ENCODE data around the gene SEPTIN12. TPM values are rescaled to one million over a fixed set of nuclear protein-coding genes. Genes with fewer than 3 reads are reported as not detected.
"Not testable (repeated sequence)": the region's sequence is repeated elsewhere in the genome, so short reads cannot be mapped to it uniquely, and the experiment has no call there.

The SEPTIN12 gene
- total RNA-seq, 1 experiment from 2014 or later = not detected

- Histone ChIP-seq H3K27me3 (ENCODE audit: insufficient read depth, low read depth) (no peaks in the 10 kb centered on the region), H3F3A (ENCODE audit: insufficient read depth, low read depth) (peaks cover 3% of the 10 kb centered on the region; the same call in 1 of the 2 replicates), H3K36me3 (ENCODE audit: low read depth) (no peaks in the 10 kb centered on the region), H3K4me3 (no peak overlapping the region), H3K4me2 (no peak overlapping the region), H3K4me1 (replicated peaks; ENCODE audit: insufficient read depth) (no peaks in the 10 kb centered on the region), H3K9me3 (ENCODE audit: insufficient read depth, low read depth) (no peaks in the 10 kb centered on the region), H2AFZ (no peak overlapping the region), H3K27ac (no peak overlapping the region), H3K79me2 (ENCODE audit: low read depth) (no peaks in the 10 kb centered on the region), H3K9me2 (ENCODE audit: insufficient read depth) (no peaks in the 10 kb centered on the region), H4K20me1 (ENCODE audit: insufficient read depth) (no peaks in the 10 kb centered on the region)
- no peak for DNase-seq
- intact Hi-C loops (cut with micrococcal nuclease; ENCODE audit: unreplicated experiment) = no loop called here
- BruUV-seq (replicated peaks) = no TSS peak
- POLR2A ChIA-PET (ENCODE audit: unreplicated experiment) = no interaction called here
- CTCF ChIA-PET = interaction anchor here (0.5 kb wide), 1 partner anchor 44 kb away, joined by 4 read pairs; no protein-coding TSS in a partner anchor
- no peak for TF ChIP-seq EZH2 (IDR thresholded peaks at IDR 0.05; ENCODE audit: low read depth)
- TF ChIP-seq CTCF (conservative IDR thresholded peaks at IDR 0.05) = no peak
Observed at GRCh38 chr16:4745274-4745569, 42.9 kb downstream of the SEPTIN12 start.

- Histone ChIP-seq H4K20me1 (ENCODE audit: insufficient read depth) (no peaks in the 10 kb centered on the region), H3K4me1 (replicated peaks; ENCODE audit: insufficient read depth) (no peaks in the 10 kb centered on the region), H3K4me2 (no peak overlapping the region), H3K4me3 (no peak overlapping the region), H3K36me3 (ENCODE audit: low read depth) (no peaks in the 10 kb centered on the region), H3K9me2 (ENCODE audit: insufficient read depth) (no peaks in the 10 kb centered on the region), H3K79me2 (ENCODE audit: low read depth) (no peaks in the 10 kb centered on the region), H3F3A (ENCODE audit: insufficient read depth, low read depth) (peaks cover 3% of the 10 kb centered on the region; the same call in 1 of the 2 replicates), H3K27ac (no peak overlapping the region), H2AFZ (no peak overlapping the region), H3K27me3 (ENCODE audit: insufficient read depth, low read depth) (no peaks in the 10 kb centered on the region), H3K9me3 (ENCODE audit: insufficient read depth, low read depth) (no peaks in the 10 kb centered on the region)
- ChIA-PET CTCF (no interaction called here), POLR2A (ENCODE audit: unreplicated experiment) (interaction anchor here (0.8 kb wide), 1 partner anchor 107 kb away, joined by 14 read pairs; no protein-coding TSS in a partner anchor)
- DNase-seq = no peak
- intact Hi-C loops (cut with micrococcal nuclease; ENCODE audit: unreplicated experiment) = no loop called here
- no TSS peak for BruUV-seq (replicated peaks)
- no peak for TF ChIP-seq CTCF (conservative IDR thresholded peaks at IDR 0.05)
- TF ChIP-seq EZH2 (IDR thresholded peaks at IDR 0.05; ENCODE audit: low read depth) = no peak
Observed at GRCh38 chr16:4744555-4745273, 43.4 kb downstream of the SEPTIN12 start.

- Histone ChIP-seq H3K9me3 (ENCODE audit: insufficient read depth, low read depth) (no peaks in the 10 kb centered on the region), H3K4me3 (no peak overlapping the region), H3K79me2 (ENCODE audit: low read depth) (no peaks in the 10 kb centered on the region), H4K20me1 (ENCODE audit: insufficient read depth) (no peaks in the 10 kb centered on the region), H3K4me1 (replicated peaks; ENCODE audit: insufficient read depth) (no peaks in the 10 kb centered on the region), H2AFZ (no peak overlapping the region), H3K27ac (no peak overlapping the region), H3K27me3 (ENCODE audit: insufficient read depth, low read depth) (no peaks in the 10 kb centered on the region), H3K9me2 (ENCODE audit: insufficient read depth) (no peaks in the 10 kb centered on the region), H3K36me3 (ENCODE audit: low read depth) (no peaks in the 10 kb centered on the region), H3K4me2 (no peak overlapping the region), H3F3A (ENCODE audit: insufficient read depth, low read depth) (peaks cover 3% of the 10 kb centered on the region; the same call in 1 of the 2 replicates)
- BruUV-seq (replicated peaks) = no TSS peak
- intact Hi-C loops (cut with micrococcal nuclease; ENCODE audit: unreplicated experiment) = no loop called here
- no peak for TF ChIP-seq CTCF (conservative IDR thresholded peaks at IDR 0.05)
- TF ChIP-seq EZH2 (IDR thresholded peaks at IDR 0.05; ENCODE audit: low read depth) = no peak
- ChIA-PET POLR2A (ENCODE audit: unreplicated experiment) (interaction anchor here (0.8 kb wide), 1 partner anchor 105 kb away, joined by 14 read pairs; no protein-coding TSS in a partner anchor), CTCF (no interaction called here)
- DNase-seq = no peak
Observed at GRCh38 chr16:4743226-4743878, 44.8 kb downstream of the SEPTIN12 start.

GRCh38 chr16:4738370-4738769 is 49.8 kb downstream of the SEPTIN12 start:
- H4K20me1 ChIP-seq (ENCODE audit: insufficient read depth); BruUV-seq (replicated peaks); H3K79me2 ChIP-seq (ENCODE audit: low read depth); H3K4me1 ChIP-seq (replicated peaks; ENCODE audit: insufficient read depth); H3K36me3 ChIP-seq (ENCODE audit: low read depth); H3K27ac ChIP-seq; H2AFZ ChIP-seq; CTCF ChIA-PET; DNase-seq; H3K9me2 ChIP-seq (ENCODE audit: insufficient read depth); intact Hi-C loops (cut with micrococcal nuclease; ENCODE audit: unreplicated experiment); H3K4me3 ChIP-seq; H3K4me2 ChIP-seq; H3K27me3 ChIP-seq (ENCODE audit: insufficient read depth, low read depth); POLR2A ChIA-PET (ENCODE audit: unreplicated experiment); H3K9me3 ChIP-seq (ENCODE audit: insufficient read depth, low read depth): not testable (repeated sequence)
- peaks cover 18% of the 10 kb centered on the region for H3F3A ChIP-seq (ENCODE audit: insufficient read depth, low read depth)

Data from PC-9 (cell line).